B cell (primary cell): ENCODE measurements around the gene DLG2.

Source experiments
- EZH2 ChIP-seq: IDR thresholded peaks from 2 replicates; pipeline ENCODE4 v1.6.1; 2012; ENCODE audit warnings: borderline replicate concordance, low read depth, mild to moderate bottlenecking, moderate library complexity, low read length; ENCODE audit not compliant: insufficient read depth, poor library complexity, severe bottlenecking
- TF ChIP-seq, protein P1 (sequence below): fragments of 200-600 bp; IDR thresholded peaks from one replicate; pipeline ENCODE4 v1.8.0; 2022; ENCODE audit warnings: antibody characterized with exemption, mild to moderate bottlenecking

- TF ChIP-seq, protein P1, sequence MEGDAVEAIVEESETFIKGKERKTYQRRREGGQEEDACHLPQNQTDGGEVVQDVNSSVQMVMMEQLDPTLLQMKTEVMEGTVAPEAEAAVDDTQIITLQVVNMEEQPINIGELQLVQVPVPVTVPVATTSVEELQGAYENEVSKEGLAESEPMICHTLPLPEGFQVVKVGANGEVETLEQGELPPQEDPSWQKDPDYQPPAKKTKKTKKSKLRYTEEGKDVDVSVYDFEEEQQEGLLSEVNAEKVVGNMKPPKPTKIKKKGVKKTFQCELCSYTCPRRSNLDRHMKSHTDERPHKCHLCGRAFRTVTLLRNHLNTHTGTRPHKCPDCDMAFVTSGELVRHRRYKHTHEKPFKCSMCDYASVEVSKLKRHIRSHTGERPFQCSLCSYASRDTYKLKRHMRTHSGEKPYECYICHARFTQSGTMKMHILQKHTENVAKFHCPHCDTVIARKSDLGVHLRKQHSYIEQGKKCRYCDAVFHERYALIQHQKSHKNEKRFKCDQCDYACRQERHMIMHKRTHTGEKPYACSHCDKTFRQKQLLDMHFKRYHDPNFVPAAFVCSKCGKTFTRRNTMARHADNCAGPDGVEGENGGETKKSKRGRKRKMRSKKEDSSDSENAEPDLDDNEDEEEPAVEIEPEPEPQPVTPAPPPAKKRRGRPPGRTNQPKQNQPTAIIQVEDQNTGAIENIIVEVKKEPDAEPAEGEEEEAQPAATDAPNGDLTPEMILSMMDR = no peak
- no peak for TF ChIP-seq EZH2
Observed at GRCh38 chr11:85472953-85473352, 154.2 kb downstream of the DLG2 start.
